Hematopoietic multipotent progenitor cell treated with erythropoietin and hydrocortisone succinate and interleukin-3 and kit ligand, for 8 days (in vitro differentiated cells): ENCODE results near the gene CEP95.
A peak's percentile ranks its signal among the peaks of the same experiment; 100 is the strongest.

Experiments
- DNase-seq: peaks from one replicate; pipeline ENCODE4 v3.0.0-alpha.2; 2015

Gene CEP95

DNA sequence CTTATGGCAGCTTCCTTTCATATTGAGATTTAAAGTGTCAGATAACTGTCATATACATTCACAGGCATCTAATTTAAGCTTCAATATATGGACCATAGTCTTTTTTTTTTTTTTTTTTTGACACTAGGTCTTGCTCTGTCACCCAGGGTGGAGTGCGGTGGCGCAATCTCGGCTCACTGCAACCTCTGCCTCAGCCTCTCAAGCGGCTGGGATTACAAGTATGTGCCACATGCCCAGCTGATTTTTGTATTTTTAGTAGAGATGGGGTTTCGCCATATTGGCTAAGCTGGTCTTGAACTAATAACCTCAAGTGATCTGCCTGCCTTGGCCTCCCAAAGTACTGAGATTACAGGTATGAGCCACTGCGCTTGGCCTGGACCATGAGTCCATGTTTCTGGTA, 13.6 kb downstream of the CEP95 start:
- no peak for DNase-seq

DNA sequence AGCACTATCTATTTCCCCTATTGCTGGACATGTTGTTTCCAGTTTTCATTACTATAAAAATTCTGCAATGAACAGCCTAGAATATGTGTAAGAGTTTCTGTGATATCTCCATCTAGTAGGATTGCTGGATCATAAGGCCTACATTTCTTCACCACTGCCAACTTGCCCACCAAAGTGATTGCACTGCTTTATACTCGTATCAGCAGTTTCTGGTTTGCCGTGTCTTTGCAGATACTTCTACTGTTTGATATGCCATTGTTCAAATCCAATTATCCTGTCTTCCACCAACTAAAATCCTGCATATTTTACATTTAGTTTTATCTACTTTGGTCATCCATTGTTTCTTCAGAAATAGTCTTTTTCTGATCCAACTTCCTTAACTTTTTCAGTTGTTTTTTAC, 21.1 kb downstream of the CEP95 start:
- no peak for DNase-seq

DNA sequence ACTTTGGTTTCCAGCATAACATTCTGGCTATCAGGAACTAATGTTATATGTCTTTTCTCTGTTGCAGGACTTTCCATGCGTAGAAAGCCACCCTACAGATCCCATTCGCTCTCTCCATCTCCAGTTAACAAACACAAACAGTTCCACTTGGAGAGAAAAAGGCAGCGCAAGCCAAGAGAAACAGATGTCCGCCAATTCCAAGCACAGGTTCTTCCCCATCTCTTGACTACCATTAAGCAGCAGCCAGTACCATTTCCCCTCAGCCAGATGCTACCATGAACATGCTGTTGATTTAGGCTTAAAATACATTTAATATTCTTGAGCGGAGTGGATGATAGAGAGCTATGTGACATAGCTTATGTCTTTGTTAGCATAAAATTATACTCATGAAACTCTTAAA, 22.4 kb downstream of the CEP95 start:
- DNase-seq, result no peak

DNA sequence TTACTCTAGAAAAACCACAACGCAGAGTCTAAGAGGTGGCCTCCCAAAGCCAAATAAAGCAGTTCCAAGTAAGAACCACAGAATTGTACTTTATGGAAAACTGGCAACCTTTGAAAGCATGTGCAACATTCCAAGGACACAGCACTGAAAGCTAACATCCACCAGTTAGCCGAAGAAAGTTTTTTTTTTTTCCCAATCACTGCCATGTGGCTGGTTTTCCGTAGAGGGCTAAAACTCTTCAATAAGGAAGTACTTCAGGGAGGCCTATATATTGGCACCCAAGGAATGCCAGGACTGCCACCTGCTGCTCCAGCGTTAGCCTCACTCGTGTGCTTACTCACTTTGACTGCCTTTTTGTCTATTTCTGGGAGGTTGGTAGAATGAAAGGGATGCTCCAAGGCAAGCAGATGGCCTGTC, 25.2 kb downstream of the CEP95 start:
- DNase-seq, result no peak

DNA sequence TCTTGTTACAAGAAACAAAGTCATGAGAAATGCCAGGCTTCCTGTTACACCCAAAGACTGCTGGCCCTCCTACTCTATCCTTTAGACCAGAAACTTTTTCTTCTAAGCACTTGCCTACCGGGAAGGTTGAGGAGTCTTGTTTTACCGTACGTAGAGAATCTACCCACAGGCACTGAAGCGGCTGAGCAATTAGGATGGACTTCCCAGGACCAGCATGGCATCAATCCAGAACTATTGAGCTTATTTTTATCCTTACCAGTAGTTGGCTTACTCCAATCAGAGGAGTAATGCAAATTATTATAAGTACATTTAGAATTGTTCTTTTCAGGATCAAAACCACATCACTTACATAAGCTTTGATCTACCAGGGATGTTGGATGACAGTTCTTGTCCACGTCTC, 25.6 kb downstream of the CEP95 start:
- DNase-seq, result no peak

DNA sequence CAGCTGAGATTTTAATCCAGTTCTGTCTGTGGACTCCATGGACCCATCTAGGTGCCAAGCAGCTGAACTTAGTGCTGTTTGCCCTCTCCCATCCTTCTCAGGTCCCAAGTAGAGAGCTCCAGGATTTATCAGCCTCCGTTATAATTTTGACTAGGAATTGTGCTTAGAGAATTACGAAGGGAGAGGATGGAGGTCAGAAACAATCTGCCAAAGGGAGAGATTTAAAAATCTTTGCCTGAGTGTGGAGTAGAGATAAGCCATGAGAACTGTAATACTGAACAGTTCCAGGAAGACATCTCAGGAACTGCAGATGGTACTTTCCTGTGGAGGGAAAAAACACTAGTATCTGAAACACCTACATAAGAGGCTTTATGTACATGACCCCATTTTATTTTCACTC, 27.0 kb downstream of the CEP95 start:
- peak; percentile 71 for DNase-seq

DNA sequence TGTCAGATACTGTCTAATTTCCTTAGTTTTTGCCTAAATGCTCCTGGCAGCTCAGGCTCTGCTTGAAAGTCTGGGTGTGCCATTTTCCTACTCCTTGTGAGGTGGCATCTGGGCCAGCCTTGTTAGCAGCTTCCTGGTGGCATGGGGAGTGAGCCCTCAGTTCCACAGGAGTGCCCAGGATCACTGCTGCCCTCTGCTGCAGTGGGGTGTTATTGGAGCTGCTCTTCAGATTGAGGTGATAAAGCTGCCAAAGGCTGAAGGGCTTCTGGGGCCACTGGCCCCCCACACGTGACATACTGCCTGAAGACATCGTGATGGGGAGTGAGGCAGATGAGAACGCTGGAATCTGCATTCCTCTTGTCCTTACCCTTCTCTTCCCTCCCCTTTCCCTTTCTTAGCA, 27.4 kb downstream of the CEP95 start:
- peak; percentile 35 for DNase-seq

DNA sequence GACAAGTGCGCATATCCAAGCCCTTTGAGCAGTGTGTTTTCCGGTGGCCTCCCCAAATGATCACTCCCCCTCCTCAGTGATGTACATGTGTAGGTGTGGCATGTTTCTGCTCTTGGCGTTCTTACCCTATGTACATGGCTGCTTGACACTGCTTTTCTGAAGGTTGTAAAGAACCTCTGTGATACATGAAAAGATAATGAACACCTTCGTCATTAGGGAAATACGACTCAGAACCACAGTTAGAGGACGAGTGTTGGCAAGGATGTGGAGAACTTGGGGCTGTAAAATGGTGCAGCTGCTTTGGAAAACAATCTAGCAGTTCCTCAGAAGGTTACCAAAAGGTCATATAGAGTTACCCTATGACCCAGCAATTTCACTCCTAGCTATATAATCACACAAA, 28.6 kb downstream of the CEP95 start:
- no peak for DNase-seq

DNA sequence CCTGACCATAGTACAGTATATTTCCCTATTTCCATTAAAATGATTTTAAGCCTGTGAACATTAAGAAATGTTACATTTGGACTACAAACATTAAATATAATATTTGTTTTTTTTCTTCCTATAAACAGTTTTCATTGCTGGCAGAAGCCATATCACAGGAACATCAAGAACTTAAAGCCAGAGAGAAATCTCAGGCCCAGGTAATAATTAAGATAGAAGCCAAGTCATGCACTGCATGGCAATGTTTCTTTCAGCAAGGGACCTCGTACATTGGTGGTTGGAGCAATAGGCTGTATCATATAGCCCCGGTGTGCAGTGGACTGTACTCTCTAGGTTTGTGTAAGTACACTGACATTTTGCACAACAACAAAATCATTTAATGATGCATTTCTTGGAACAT, 30.1 kb downstream of the CEP95 start:
- DNase-seq, result no peak

DNA sequence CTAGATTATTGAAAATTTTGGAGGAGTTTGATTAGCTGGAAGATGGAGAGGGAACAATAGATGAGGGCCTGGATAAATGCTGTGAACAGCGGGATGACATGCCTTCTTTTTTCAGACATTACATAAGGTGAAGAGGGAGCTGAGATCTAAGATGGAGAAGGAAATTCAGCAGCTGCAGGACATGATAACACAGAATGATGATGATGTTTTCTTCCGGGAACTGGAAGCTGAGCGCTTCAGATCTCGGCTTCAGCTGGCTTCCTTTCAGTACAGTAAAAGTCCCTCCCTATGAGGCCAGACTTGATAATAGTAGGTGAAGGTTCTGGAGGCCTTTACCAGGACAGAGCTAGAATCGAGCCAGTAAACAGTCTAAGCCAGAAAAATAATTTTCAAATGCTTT, 30.7 kb downstream of the CEP95 start:
- DNase-seq, result peak; percentile 60

DNA sequence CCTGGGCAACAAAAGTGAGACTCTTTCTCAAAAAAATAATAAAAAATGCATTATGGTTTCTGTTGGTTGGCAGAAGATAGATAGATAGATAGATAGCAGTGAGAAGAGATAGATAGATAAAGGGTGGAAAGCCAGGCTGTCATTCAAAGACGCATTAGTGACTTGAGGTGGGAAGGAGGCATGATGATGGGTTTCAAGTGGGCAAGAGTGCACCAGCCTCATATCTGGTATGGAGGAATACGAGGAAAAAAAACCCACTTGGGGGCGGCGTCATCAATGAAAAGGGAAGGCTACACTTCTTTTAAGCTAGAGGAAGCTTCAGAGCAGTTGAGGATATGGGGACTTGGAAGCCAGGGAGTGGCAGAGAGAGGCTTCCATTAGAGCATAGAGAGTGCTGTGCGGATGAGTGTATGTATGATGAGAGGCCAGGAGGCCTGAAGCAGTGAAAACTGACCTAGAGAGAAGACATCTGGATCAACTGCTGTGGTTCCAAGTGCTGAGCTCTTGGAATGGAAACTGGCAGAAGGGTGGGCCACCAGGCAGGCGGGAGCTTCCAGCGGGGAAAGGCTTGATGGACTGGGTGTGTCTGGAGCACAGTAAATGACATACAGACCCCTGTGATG, 31.8 kb downstream of the CEP95 start:
- no peak for DNase-seq

DNA sequence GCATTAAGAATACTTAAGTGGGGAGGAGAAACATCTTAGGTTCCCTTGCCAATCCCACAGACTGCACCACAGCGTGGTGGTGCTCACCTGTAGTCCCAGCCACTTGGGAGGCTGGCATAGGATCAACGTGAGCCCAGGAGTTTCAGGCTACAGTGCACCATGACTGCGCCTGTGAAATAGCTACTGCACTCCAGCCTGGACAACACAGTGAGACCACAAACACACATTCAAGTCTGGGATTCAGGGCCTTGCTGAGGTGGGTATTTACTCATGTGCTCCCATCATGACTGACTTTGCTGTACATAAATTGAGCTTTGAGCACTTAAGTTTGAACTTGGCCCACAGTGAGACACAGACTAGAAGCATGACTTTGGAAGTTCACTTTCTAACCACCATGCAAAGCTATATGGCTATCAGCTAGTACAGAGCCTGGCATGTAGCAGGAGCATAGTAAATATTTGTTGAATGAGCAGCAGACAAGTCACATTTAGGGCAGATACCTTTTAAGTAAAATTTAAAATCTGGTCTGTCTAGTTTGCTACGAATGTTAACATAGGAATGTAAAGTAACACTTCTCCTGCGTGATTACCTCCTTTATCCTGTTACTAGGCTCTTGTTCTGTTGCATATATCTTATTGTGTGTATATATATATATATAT, 33.5 kb downstream of the CEP95 start:
- DNase-seq, result no peak

DNA sequence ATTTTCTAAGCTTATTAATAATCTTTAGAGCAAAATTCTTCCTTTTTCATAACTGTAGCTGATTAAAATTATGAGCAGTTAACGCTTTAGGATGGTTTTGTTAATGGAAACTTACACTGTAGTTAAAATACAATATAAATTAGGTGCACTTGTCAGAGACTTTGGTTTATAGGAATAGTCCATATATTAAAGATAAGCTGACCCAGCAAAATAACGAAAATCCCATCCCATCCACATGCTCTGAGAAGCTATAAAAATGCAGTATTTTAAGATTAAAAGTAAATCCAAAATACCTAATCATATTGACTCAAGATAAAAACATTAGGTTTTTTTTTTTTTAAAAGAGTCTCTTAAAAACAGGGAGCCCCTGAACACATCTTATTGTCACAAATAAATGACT, 38.0 kb downstream of the CEP95 start:
- no peak for DNase-seq

DNA sequence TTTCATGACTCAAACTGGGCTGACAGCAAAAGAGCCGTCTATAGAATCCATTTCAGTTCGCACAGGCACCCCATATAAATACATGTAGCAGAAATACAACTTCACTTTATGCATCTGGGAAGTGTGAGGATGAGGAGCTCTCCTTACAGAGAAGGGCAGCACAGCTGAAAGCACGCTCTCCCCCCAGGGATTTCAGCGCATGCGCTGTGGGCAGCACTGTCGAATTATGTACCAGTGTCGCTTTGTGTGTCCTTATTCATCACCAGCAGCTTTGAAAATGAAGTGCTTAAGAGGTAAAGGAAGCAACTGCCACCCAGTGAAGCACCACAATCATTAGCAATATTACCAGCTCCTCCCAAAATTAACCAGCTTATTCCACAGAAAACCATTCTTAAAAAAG, 39.9 kb downstream of the CEP95 start:
- no peak for DNase-seq

DNA sequence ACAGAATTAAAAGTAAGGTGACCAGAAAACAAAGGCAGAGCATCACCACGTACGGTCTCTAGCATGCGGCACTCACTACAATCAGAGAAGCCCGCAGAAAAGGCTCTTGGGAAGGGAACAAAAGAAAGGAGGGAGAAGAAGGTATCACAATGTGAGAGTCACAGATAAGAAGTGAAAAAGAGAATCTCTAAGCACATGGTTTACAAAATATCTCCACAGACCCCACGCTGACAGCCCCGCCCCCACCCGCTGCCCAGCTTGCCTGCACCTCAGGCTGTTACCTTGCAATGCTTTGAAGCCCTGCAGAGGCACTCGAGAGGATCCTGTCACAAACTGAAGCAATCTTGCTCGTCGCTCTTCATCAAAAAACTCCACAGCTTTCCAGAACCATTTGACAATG, 40.5 kb downstream of the CEP95 start:
- peak; percentile 22 for DNase-seq

DNA sequence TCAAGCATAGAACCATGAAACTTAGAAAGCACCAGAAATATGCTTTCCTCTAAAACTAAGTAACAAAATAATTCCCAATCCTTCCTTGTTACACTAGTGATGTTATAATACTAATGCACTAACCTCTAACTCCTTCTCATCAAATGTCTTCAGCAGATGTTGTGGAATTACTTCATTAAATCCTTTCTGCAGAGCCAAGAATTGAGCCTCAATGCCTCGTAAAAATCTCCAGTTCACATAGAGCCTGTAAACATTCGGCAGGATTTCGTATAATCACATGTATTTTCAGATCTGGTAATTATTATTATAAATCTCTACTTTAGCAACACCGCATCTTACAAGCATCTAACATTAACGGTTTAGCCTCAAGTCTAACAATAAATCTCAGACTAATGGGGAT, 44.7 kb downstream of the CEP95 start:
- DNase-seq, result no peak

DNA sequence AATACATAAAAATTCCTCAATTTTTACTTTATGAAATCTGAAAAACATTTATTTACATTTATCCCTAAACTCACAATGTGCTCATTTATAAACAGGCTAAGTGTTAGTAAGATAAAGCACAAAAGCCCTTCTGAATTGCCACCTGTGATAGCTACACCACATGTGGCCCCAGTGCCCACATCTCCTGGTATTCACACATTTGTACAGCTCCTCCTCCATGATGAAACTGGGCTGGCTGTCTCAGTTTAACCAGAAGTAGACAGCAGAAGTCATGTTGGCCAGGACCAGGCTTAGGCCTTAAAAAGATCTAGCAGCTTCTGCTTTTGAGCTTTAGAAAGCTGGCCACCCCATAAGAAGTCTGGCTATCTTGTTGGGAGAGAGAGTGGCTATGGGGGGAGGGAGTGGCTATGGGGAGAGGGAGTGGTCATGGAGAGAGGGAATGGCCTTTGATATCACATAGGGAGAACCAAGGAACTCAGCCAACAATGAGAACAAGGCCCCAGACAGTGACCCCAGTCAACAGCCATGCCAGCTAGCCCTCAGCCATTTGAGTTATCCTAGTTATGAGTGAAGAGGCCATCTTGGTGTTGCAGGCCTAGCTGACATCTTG, 47.4 kb downstream of the CEP95 start:
- no peak for DNase-seq

DNA sequence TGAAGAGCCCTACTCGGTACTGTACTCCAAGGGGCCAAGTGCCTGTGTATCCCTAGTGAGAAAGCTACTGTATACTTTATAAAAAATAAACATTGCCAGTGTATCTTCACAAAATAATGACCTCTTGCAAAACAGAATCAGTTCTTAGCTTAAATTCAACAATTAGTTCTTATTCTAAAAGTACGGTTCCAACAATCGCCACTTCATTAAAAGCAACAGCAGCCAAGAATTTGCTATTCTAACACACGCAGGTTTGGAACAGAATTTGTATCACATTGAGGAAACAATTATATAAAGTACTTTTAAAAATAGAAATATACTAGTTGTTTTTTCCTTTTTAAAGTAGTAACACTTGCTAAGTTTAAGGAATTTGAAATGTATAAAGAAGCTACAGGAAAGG, 48.5 kb downstream of the CEP95 start:
- DNase-seq, result no peak

DNA sequence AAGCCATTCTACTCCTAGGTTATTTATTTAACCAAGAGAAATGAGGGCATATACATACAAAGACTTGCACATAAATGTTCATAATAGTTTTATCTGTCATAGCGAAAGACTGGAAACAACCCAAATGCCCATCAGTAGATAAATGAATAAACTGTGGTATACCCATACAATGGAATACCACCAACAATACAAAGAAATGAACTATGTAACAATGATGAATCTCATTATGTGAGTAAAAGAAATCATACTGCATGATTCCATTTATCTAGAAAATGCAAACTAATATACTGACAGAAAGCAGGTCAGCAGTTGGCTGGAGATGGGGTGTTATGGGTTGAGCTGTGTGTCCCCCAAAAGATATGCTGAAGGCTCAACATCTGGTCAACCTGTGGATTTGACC, 57.3 kb downstream of the CEP95 start:
- DNase-seq, result no peak

DNA sequence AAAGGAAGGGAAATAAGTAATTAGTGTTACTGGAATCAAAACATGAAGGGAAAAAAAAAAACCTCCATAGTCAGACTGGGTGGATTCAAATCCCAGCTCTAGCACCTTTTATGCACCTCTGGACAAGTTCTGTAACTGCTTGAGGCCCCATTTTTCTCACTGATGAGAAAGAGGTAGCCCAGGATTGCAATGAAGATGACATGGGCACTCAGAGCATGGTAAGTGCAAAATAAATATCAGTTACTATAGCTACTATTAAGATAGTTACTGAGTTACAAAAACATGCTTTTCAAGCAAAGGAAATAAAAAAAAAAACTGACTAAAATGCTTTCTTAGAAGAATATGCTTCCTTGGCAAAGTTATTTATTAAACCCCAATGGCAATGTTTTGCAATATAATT, 58.8 kb downstream of the CEP95 start:
- DNase-seq, result no peak

DNA sequence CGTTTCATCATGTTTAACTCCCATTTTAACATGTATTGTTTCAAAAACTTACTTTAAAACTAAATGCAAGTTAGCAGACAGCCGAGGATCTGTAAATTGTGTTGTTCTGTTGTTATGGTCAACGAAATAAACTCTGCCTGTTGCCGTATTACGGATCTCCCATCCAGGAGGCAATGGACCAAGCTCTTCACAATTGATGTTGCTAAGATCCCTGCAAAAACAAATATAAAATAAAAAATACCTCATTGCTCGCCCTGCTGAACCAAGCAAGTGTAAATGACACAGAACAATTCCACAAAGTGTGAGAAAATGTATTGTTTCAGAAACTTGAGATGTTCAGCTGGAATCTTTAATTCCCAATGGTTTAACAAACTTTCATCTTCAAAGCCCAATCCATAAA, 65.0 kb downstream of the CEP95 start:
- DNase-seq, result no peak

DNA sequence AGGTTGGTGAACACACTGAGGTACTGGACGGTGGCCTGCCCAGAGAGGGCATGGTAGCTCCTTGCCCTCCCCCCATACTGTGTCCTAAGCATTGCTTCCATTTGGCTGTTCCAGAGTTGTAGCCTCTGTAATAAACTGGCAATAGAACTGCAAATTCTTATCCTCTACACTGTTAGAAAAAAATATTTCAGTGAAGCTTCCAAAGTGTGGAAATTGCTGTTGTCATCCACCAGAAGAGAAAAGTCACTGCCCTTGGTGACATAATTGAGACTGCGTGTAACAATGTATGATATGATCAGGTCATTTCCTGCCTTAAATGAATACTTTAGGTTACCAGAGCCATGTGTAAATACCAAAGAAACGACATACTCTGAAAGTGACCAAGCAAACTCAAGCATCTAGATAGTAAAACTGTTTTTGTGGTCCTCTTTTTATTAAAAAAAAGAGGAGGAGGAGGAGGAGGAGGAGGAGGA, 65.9 kb downstream of the CEP95 start:
- DNase-seq, result peak; percentile 60

DNA sequence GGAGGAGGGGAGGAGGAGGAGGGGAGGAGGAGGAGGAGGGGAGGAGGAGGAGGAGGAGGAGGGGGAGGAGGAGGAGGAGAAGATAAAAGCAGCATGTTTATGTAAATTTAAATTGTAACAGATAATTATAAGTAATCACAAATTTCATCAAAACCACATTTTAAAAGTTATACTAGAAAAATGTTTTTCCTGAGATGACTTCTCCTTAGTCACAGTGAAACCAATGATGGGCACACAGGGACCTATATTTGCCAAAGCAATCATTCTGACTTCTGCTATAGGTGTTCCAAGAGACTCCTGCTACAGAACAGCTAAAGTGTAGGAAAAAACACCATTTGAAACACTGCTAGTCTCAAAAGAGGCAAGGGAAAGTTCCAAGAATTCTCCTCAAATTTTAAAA, 66.4 kb downstream of the CEP95 start:
- no peak for DNase-seq

DNA sequence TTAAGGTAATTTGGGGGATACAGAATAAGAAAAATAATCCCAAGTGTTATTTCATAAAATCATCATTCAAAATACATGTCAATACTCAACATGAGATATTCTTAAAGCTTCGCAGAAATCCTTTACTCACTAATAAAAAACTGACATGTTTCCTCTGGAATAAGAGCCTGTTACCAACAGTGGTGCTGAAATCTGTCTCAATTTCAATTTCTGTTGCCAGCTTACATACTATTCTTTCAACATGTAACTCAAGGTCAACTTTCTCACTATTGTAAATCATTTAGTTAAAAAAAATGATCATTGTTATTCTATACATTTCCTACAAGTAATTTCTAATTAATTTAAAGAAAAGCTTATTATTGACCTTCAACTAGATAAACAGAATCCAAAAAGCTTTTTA, 67.9 kb downstream of the CEP95 start:
- DNase-seq, result no peak

DNA sequence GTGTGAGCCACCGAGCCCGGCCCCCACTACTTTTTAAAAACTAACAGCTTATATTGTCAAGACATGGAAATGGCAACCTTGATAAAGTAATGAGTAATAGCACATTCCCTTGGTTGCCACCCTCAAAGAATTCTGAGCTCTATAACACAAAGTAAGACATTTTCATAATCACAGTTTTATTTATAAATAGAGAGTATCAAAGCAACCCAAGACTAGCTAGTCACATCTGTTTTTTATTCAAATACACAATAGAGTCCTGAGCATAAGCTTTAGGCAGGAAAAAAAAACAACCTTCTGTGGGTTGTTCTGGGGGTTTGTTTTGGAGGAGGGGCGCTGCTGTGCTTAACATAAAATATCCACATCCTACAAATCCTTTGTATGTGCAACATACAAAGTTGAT, 68.7 kb downstream of the CEP95 start:
- no peak for DNase-seq
